ENCODE data around the gene RIMS3. TPM values are rescaled to one million over a fixed set of nuclear protein-coding genes. Genes with fewer than 3 reads are reported as not detected.

Gene RIMS3
- polyA plus RNA-seq: 1 to 10 TPM in 2 of 4 donors, under 1 TPM in 1, not detected in 1; under 0.01 to 3.4 (median 1.1) TPM
- long read RNA-seq, donor 1: 0 reads
- long read RNA-seq, donor 2: 0 reads
- long read RNA-seq, donor 3, full-length matches to known transcripts: 1 of 1 reads
- long read RNA-seq, donor 3, partial matches to known transcripts: 0 of 1 reads
- long read RNA-seq, donor 3, other reads (novel, unspliced or antisense): 0 of 1 reads
- long read RNA-seq, donor 4: 0 reads
- long read RNA-seq, donor 5: 0 reads
- long read RNA-seq, donor 6: 0 reads
- long read RNA-seq, donor 7: 0 reads
- long read RNA-seq, donor 8: 0 reads
- long read RNA-seq, donor 9: 0 reads
- long read RNA-seq, donor 10, full-length matches to known transcripts: 1 of 1 reads
- long read RNA-seq, donor 10, partial matches to known transcripts: 0 of 1 reads
- long read RNA-seq, donor 10, other reads (novel, unspliced or antisense): 0 of 1 reads

GRCh38 chr1:40665335-40666171 lies at the start of gene RIMS3:
Gene RIMS3, minus strand, starts transcription at chr1:40665682. Its CDS starts 23,757 bp downstream, at chr1:40641925.
- Histone ChIP-seq H3K9me3 (ENCODE audit: control insufficient read depth in 2 of 2, insufficient read depth in 1 of 2, low read depth in 1 of 2, low read length in 1 of 2) (no peaks in the 10 kb centered on the region), H3K4me3 (ENCODE audit: low read depth in 1 of 3, low read length in 3 of 3) (peak within 1 kb of the TSS; percentile 46 to 64 (median 47)), H3K27me3 (ENCODE audit: control insufficient read depth in 3 of 3, insufficient read depth in 3 of 3, low read length in 3 of 3) (peaks cover 0 to 11% (median 0%) of the 10 kb centered on the region in 3 donors), H3K4me1 (ENCODE audit: control insufficient read depth in 3 of 3, insufficient read depth in 2 of 3, low read depth in 1 of 3, low read length in 2 of 3) (peaks cover 0 to 9% (median 2%) of the 10 kb centered on the region in 3 donors), H3K36me3 (ENCODE audit: control insufficient read depth in 3 of 3, insufficient read depth in 2 of 3, low read depth in 1 of 3, low read length in 3 of 3) (no peaks in the 10 kb centered on the region), H3K27ac (ENCODE audit: low read depth in 1 of 3, low read length in 2 of 3) (no peak within 1 kb of the TSS)
- DNase-seq (peak; percentile 75 to 84), FAIRE-seq (no peak)
- 1% methylated on average over 35 to 59 of the region's 59 CpGs for WGBS, 3 donors

- Histone ChIP-seq H3K4me3 (ENCODE audit: low read depth in 1 of 3, low read length in 3 of 3) (no peak overlapping the region), H3K9me3 (ENCODE audit: control insufficient read depth in 2 of 2, insufficient read depth in 1 of 2, low read depth in 1 of 2, low read length in 1 of 2) (no peaks in the 10 kb centered on the region), H3K27me3 (ENCODE audit: control insufficient read depth in 3 of 3, insufficient read depth in 3 of 3, low read length in 3 of 3) (no peaks in the 10 kb centered on the region), H3K4me1 (ENCODE audit: control insufficient read depth in 3 of 3, insufficient read depth in 2 of 3, low read depth in 1 of 3, low read length in 2 of 3) (peaks cover 7 to 31% (median 13%) of the 10 kb centered on the region in 3 donors), H3K27ac (ENCODE audit: low read depth in 1 of 3, low read length in 2 of 3) (no peak overlapping the region), H3K36me3 (ENCODE audit: control insufficient read depth in 3 of 3, insufficient read depth in 2 of 3, low read depth in 1 of 3, low read length in 3 of 3) (peaks cover 0 to 5% (median 0%) of the 10 kb centered on the region in 3 donors)
- FAIRE-seq (no peak), DNase-seq (peak in 1 of 2 donors; percentile 23)
Observed at GRCh38 chr1:40712997-40713396, 47.5 kb upstream of the RIMS3 start.

GRCh38 chr1:40712405-40712944 lies 47.0 kb upstream of the RIMS3 start:
- DNase-seq: no peak
- H3K36me3 ChIP-seq (ENCODE audit: control insufficient read depth in 3 of 3, insufficient read depth in 2 of 3, low read depth in 1 of 3, low read length in 3 of 3): peaks cover 0 to 5% (median 0%) of the 10 kb centered on the region in 3 donors
- WGBS, 3 donors: 71 to 81% (median 74%) methylated on average over 3 to 5 of the region's 5 CpGs
- no peaks in the 10 kb centered on the region for H3K9me3 ChIP-seq (ENCODE audit: control insufficient read depth in 2 of 2, insufficient read depth in 1 of 2, low read depth in 1 of 2, low read length in 1 of 2)
- H3K27ac ChIP-seq (ENCODE audit: low read depth in 1 of 3, low read length in 2 of 3): no peak overlapping the region
- H3K4me1 ChIP-seq (ENCODE audit: control insufficient read depth in 3 of 3, insufficient read depth in 2 of 3, low read depth in 1 of 3, low read length in 2 of 3): peaks cover 7 to 28% (median 13%) of the 10 kb centered on the region in 3 donors
- H3K4me3 ChIP-seq (ENCODE audit: low read depth in 1 of 3, low read length in 3 of 3): no peak overlapping the region
- H3K27me3 ChIP-seq (ENCODE audit: control insufficient read depth in 3 of 3, insufficient read depth in 3 of 3, low read length in 3 of 3): no peaks in the 10 kb centered on the region
- FAIRE-seq: no peak

GRCh38 chr1:40711465-40712404 lies 46.3 kb upstream of the RIMS3 start:
- no peak overlapping the region for H3K4me3 ChIP-seq (ENCODE audit: low read depth in 1 of 3, low read length in 3 of 3)
- peak overlapping the region in 2 of 3 donors; percentile 44 to 67 for H3K27ac ChIP-seq (ENCODE audit: low read depth in 1 of 3, low read length in 2 of 3)
- no peaks in the 10 kb centered on the region for H3K9me3 ChIP-seq (ENCODE audit: control insufficient read depth in 2 of 2, insufficient read depth in 1 of 2, low read depth in 1 of 2, low read length in 1 of 2)
- H3K27me3 ChIP-seq (ENCODE audit: control insufficient read depth in 3 of 3, insufficient read depth in 3 of 3, low read length in 3 of 3): no peaks in the 10 kb centered on the region
- 6 to 22% (median 9%) methylated on average over 3 of the region's 3 CpGs for WGBS, 3 donors
- H3K4me1 ChIP-seq (ENCODE audit: control insufficient read depth in 3 of 3, insufficient read depth in 2 of 3, low read depth in 1 of 3, low read length in 2 of 3): peaks cover 7 to 21% (median 13%) of the 10 kb centered on the region in 3 donors
- no peak for FAIRE-seq
- peak; percentile 27 to 32 for DNase-seq
- peaks cover 0 to 5% (median 0%) of the 10 kb centered on the region in 3 donors for H3K36me3 ChIP-seq (ENCODE audit: control insufficient read depth in 3 of 3, insufficient read depth in 2 of 3, low read depth in 1 of 3, low read length in 3 of 3)

- Histone ChIP-seq H3K4me1 (ENCODE audit: control insufficient read depth in 3 of 3, insufficient read depth in 2 of 3, low read depth in 1 of 3, low read length in 2 of 3) (peaks cover 7 to 13% (median 11%) of the 10 kb centered on the region in 3 donors), H3K36me3 (ENCODE audit: control insufficient read depth in 3 of 3, insufficient read depth in 2 of 3, low read depth in 1 of 3, low read length in 3 of 3) (peaks cover 0 to 5% (median 0%) of the 10 kb centered on the region in 3 donors), H3K27ac (ENCODE audit: low read depth in 1 of 3, low read length in 2 of 3) (peak overlapping the region; percentile 32 to 50 (median 36)), H3K27me3 (ENCODE audit: control insufficient read depth in 3 of 3, insufficient read depth in 3 of 3, low read length in 3 of 3) (no peaks in the 10 kb centered on the region), H3K4me3 (ENCODE audit: low read depth in 1 of 3, low read length in 3 of 3) (peak overlapping the region in 2 of 3 donors; percentile 45 to 68), H3K9me3 (ENCODE audit: control insufficient read depth in 2 of 2, insufficient read depth in 1 of 2, low read depth in 1 of 2, low read length in 1 of 2) (no peaks in the 10 kb centered on the region)
- DNase-seq (peak; percentile 36 to 55), FAIRE-seq (no peak)
- WGBS, 3 donors: 12 to 22% (median 21%) methylated on average over 7 of the region's 7 CpGs
Observed at GRCh38 chr1:40710581-40711315, 45.3 kb upstream of the RIMS3 start.

GRCh38 chr1:40709802-40710278 lies 44.4 kb upstream of the RIMS3 start:
- peaks cover 7 to 12% (median 8%) of the 10 kb centered on the region in 3 donors for H3K4me1 ChIP-seq (ENCODE audit: control insufficient read depth in 3 of 3, insufficient read depth in 2 of 3, low read depth in 1 of 3, low read length in 2 of 3)

More at GRCh38 chr1:40709802-40710278, 44.4 kb upstream of the RIMS3 start:
- Histone ChIP-seq H3K27me3 (ENCODE audit: control insufficient read depth in 3 of 3, insufficient read depth in 3 of 3, low read length in 3 of 3) (no peaks in the 10 kb centered on the region), H3K9me3 (ENCODE audit: control insufficient read depth in 2 of 2, insufficient read depth in 1 of 2, low read depth in 1 of 2, low read length in 1 of 2) (no peaks in the 10 kb centered on the region), H3K4me3 (ENCODE audit: low read depth in 1 of 3, low read length in 3 of 3) (peak overlapping the region in 2 of 3 donors; percentile 60 to 68), H3K36me3 (ENCODE audit: control insufficient read depth in 3 of 3, insufficient read depth in 2 of 3, low read depth in 1 of 3, low read length in 3 of 3) (peaks cover 0 to 5% (median 0%) of the 10 kb centered on the region in 3 donors), H3K27ac (ENCODE audit: low read depth in 1 of 3, low read length in 2 of 3) (peak overlapping the region in 2 of 3 donors; percentile 35 to 76)
- WGBS, 3 donors: 5 to 12% (median 12%) methylated on average over 3 of the region's 3 CpGs
- FAIRE-seq: no peak
- DNase-seq: no peak
